ENCODE data around the gene PAX4.

The PAX4 gene

GRCh38 chr7:127618042-127618441 is at the start of gene PAX4:
Gene PAX4, minus strand, starts transcription at chr7:127618142. Its CDS starts 2,214 bp downstream, at chr7:127615928.
- DNase-seq (ENCODE audit: low read depth), result no peak

- DNase-seq (ENCODE audit: low read depth), result no peak
These were observed 49.2 kb upstream of the PAX4 start for GRCh38 chr7:127667017-127667670.

DNA sequence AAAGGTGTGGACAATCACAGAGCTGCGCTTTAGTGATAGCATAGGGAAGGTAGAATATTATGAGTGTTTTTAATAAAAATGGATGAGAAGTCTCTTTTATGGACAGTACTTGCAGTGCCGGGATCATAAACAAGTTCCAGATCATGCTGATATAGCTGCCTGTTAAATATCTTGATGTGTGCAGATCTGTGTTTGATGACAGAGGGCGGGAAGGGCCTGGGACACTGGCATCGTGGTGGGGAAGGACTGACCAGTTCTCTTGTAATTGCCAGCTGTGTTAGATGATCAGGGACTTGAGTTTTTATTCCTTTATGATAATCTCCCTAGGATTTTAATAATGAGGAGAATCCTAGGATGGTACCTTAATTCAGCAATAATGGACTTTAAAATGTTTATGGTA is 48.7 kb upstream of the PAX4 start:
- no peak for DNase-seq (ENCODE audit: low read depth)

DNA sequence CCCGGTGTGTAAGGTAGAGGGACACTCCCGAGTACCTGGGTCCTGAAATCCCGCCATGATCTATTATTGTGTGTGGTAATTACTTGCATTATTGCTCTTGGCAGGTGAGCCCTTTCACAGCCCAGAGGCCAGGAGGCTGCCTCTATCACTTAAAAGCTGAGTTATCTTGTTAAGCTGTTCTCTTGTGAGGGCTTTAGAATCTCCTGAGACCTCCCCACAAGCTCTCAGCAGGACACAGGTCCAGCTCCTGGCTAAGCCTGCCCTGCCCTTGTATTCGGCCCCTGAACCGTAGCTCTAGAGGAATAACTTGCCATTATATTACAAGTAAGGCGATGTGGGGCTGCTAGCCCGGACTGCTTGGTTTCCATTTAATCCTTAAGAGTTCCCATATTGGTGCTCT is 48.0 kb upstream of the PAX4 start:
- no peak for DNase-seq (ENCODE audit: low read depth)

DNA sequence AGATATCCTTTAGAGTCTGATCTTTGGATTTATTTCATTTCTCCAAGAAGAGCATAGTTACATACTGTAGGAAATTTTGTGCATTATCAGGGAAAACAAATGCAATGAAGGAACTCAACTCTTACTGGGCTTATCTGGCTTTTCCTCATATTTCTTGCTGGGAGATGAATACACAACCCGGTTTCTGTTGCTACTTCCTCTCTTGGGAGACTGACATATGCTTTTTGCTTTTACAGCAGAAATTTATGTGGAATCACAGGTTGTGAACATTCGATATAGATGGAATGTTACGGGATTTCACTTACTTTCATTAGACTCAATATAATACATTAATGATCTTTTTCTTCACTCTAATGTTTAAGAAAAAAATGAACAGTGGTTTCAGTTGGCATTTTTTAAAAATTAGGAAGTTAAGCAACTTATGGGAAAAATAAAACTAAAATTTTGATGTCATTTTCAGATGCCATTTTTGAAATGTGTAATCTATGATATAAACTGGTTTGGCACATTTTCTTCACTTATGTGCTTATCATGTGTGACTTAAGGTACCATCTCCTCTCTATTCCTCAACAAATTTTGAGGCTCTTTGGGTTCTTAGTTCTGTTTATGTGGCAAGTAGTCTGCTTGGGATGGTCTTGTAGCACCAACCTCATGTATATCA is 41.2 kb upstream of the PAX4 start:
- no peak for DNase-seq (ENCODE audit: low read depth)

DNA sequence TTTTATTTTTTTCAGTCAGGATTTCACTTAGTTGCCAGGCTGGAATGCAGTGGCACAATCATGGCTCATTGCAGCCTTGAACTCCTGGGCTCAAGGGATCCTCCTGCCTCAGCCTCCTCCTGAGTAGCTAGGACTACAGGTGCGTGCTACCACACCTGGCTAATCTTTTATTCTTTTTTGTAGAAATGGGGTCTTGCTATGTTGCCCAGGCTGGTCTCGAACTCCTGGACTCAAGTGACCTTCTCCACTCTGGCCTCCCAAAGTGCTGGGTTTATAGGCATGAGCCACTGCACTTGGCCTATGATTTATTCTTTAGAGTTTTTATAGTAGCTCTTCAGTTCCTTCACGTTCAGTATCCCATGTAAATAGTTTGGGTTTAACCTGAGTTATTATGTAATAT is 39.6 kb upstream of the PAX4 start:
- no peak for DNase-seq (ENCODE audit: low read depth)

GRCh38 chr7:127655720-127656119 is 37.8 kb upstream of the PAX4 start:
- no peak for DNase-seq (ENCODE audit: low read depth)

DNA sequence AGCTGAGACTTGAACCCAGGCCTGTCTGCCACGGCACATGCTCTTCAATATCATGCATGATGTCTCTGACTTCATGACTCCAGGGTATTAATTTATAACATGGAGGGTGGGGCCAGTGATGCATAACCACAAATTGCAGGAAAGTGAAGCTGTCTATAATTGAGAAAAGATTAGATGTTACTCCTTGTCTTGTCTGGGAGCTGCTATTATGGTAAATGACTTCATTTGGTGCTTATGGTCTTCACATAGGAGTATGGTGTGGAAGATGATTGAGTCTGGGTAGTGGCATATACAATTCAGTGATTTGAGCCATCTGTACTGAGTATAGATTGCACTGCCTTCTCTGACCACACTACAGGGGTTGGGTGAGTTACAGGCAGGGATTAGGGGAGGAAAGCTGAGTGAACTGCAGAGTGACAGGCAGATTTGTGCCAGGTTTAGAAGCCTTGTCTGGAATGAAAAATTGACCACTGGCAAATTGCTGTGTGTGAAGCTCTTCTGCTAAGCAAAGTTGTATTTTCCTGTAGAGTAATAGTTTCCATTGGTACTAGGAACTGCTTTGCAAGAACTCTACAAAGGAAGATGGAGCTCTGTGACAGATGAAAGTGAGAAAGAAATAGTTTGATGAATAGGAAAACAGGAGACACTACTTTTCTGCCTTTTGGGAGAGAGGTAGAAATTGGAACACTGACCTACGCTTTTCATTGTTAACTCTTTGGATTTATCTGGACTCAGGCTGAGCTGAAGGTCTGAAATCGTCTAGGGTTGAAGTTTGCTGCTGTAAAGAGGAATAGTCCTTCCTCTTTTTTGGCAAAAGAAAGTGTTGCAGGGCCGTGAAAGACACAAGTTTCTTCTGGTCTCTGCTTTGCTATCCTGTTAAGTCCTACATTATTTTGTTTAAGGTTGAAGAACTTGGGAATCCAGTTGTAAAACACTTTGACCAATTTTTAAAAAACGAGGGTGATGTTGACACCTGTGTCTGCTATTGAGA is 36.8 kb upstream of the PAX4 start:
- no peak for DNase-seq (ENCODE audit: low read depth)

- DNase-seq (ENCODE audit: low read depth), result no peak
These were observed 35.5 kb upstream of the PAX4 start for GRCh38 chr7:127653396-127653795.

GRCh38 chr7:127652333-127653248 is 34.6 kb upstream of the PAX4 start:
- DNase-seq (ENCODE audit: low read depth), result no peak

GRCh38 chr7:127651556-127652332 is 33.8 kb upstream of the PAX4 start, which contains the start of gene SND1:
Gene SND1, plus strand, starts transcription at chr7:127652194. Its CDS starts 180 bp downstream, at chr7:127652374.
- peak; percentile 96 for DNase-seq (ENCODE audit: low read depth)

GRCh38 chr7:127650847-127651555 is 33.1 kb upstream of the PAX4 start:
- no peak for DNase-seq (ENCODE audit: low read depth)

GRCh38 chr7:127648986-127649385 is 31.0 kb upstream of the PAX4 start:
- DNase-seq (ENCODE audit: low read depth), result no peak

DNA sequence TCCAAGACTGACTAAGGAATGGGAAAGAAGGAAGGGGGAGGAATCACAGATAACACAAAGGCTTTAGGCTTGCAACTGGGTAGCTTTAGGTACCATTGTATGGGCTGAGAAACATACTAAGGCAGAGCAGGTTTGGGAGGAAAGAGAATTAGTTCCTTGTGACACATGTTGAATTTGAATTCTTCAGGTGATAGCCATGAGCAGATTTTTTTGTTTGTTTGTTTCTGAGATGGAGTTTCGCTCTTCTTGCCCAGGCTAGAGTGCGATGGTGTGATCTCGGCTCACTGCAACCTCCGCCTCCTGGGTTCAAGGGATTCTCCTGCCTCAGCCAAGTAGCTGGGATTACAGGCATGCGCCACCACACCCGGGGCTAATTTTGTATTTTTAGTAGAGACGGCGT is 29.7 kb upstream of the PAX4 start:
- DNase-seq (ENCODE audit: low read depth), result no peak

DNA sequence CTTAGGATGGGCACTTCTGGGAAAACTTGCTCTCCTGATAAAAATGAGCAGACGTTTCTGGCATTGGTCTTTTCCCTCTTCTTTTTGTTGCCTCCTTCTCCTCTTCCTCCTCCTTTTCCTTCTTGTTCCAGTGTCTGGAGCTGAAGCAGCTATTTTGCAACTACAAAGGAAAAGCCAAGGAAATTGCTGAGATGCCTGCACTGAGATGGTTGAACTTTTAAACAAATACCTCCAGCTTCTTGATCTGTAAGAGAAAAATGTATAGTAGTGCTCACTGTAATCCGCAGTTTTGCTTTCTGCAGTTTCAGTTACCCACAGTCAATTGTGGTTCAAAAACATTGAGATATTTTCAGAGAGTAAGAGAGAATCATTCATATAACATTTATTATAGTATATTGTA is 26.5 kb upstream of the PAX4 start:
- DNase-seq (ENCODE audit: low read depth), result no peak

DNA sequence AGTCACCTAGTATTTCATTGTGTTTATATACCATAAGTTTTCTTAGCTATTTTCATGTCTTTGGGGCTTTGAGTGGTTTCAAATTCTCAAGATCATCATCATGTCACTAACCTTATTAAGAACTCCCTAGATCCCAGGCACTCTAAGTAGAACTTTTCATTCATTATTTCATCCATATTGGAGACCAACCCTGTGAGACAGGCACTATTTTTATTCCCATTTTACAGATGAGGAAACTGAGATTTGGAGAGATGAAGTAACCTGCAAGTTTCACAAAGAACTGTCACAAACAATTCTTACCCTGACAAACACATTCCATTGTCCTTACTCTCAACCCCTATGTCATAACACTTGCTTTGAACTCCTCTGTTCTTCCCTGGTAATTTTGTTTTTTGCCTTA is 20.3 kb upstream of the PAX4 start:
- DNase-seq (ENCODE audit: low read depth), result no peak

- DNase-seq (ENCODE audit: low read depth), result no peak
These were observed 17.8 kb upstream of the PAX4 start for GRCh38 chr7:127635659-127636285.

DNA sequence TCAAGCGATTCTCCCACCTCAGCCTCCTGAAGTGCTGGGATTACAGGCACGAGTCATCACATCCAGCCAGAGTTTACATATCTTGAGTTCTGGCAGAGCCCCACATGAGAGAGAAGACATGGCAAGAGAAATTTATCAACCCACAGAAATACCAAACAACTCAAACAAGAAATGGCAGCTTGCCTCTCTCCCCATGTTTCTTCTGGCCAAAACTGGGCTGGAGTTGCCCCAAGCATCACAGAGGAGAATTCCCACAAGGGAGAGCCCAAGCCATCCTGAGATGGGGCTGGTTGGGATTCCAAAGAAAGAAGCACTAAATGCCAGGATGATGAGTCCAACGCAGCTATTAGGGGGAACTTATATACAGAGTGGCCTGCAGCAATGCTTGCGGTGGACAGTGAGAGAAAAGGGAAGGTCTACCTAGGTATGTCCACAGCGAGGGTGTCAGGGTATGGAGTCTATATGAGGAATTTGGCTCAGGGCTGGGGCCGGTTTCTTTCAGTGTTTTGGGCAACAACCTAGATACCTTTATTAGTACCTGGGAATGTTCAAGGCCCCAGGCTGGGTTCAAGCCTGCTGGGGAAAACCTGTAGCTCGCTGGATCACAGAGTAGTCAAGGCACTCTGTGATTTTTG is 14.5 kb upstream of the PAX4 start:
- DNase-seq (ENCODE audit: low read depth), result no peak

DNA sequence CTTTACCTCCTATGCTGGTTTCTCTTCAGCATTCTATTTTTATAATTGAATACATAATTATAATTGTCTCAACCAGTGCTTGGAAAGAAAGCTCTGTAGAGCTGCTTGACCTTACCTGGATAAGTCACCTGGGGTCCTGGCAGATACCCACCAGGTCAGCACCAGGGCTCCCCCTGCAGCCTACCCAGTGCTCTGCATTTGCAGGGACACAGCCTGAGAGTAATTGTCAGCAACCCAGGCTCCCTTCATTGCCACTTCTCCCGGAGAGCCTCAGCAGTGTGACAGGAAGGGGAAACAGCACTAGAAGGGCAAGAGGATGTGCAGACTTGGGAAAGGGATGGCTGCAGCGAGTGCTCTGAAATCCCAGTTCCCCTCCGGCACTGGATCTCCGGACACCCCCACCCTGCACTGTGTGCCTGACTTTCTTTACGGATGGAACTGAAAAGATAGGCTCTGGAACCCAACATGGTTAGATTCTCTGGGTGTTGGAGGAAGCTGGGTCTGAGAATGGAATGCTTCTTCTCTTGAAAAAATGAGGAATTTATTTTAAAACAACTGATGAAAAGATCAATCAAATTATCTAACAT is 11.4 kb upstream of the PAX4 start:
- no peak for DNase-seq (ENCODE audit: low read depth)
